IPS-18c (cell line): ENCODE results near the gene CAMTA1.

Experiments used
- H3K4me3 ChIP-seq: 2 replicates; pipeline ENCODE4 v1.7.0; 2013; ENCODE audit warnings: low read depth, mild to moderate bottlenecking, low read length, moderate library complexity; ENCODE audit not compliant: insufficient read depth
- H3K9me3 ChIP-seq: one replicate; pipeline ENCODE4 v1.6.1; 2013; ENCODE audit warnings: mild to moderate bottlenecking, low read length, moderate library complexity; ENCODE audit not compliant: control insufficient read depth, insufficient read depth

CAMTA1 gene

DNA sequence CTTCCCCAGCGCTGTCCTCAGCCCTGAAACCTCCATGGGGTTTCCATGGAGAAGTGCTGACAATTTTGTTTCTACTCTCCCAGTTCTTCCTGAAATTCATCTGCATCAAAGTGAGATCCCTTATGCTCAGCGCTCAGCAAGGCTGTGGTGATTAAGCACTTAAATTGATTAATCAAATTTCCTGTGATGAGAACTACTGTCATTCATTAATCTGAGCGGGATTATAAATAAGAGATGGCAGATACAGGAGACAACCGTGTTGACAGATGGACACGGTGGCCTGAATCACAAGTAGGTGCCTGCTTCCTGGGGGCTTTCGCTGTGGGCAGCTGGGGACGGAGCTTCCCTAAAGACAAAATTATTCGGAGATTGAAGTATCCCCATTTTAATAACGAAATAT, 656.8 kb downstream of the CAMTA1 start:
- Histone ChIP-seq H3K9me3 (peaks cover 5% of the 10 kb centered on the region), H3K4me3 (no peak overlapping the region)

- no peak overlapping the region for H3K4me3 ChIP-seq
Measured at GRCh38 chr1:7442918-7443317, 657.7 kb downstream of the CAMTA1 start.

GRCh38 chr1:7444363-7444762, 659.1 kb downstream of the CAMTA1 start:
- H3K4me3 ChIP-seq: no peak overlapping the region
- H3K9me3 ChIP-seq: peaks cover 5% of the 10 kb centered on the region

More at GRCh38 chr1:7442918-7443317, 657.7 kb downstream of the CAMTA1 start:
- H3K9me3 ChIP-seq: peaks cover 5% of the 10 kb centered on the region

GRCh38 chr1:7447093-7447492, 661.8 kb downstream of the CAMTA1 start:
- H3K9me3 ChIP-seq: peaks cover 3% of the 10 kb centered on the region
- H3K4me3 ChIP-seq: no peak overlapping the region

GRCh38 chr1:7447736-7448135, 662.5 kb downstream of the CAMTA1 start:
- H3K4me3 ChIP-seq: no peak overlapping the region
- H3K9me3 ChIP-seq: peaks cover 3% of the 10 kb centered on the region

DNA sequence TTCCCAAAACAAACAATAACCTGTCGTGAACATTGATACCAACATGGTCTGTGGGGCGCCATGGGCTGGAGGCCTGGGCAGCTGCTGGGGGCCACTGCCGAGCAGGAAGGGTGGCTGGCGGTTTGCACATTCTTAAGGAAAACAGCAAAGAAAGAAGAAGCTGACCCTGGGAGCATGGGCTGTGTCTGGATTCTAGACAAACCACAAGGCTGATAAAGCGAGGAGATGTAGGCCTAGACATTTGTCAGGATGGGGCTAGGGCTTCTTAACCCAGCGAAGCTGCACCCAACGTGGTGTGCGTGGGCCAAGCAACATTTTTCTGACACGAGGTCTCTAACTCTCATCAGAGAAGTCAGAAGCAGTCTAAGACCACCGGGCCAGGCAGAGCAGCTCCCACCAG, 663.7 kb downstream of the CAMTA1 start:
- Histone ChIP-seq H3K9me3 (no peaks in the 10 kb centered on the region), H3K4me3 (no peak overlapping the region)

DNA sequence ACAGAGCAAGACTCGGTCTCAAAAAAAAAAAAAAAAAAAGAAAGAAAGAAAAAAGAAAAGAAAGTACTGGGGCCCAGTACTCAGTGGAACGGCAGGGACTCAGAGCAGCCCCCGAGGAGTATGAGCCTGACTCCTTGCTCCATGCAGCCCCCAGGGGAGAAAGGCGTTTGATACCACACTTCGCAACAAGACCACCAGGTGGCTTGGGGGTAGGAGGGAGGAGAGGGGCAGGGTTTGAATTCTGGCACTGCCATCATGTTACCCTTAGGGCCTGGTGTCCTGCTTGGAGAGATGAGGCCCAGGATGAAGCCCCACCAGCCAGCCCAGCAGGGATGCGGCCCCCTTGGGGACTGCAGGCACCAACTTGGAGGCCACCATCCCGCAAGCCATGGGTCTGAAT, 664.5 kb downstream of the CAMTA1 start:
- no peak overlapping the region for H3K4me3 ChIP-seq
- no peaks in the 10 kb centered on the region for H3K9me3 ChIP-seq

DNA sequence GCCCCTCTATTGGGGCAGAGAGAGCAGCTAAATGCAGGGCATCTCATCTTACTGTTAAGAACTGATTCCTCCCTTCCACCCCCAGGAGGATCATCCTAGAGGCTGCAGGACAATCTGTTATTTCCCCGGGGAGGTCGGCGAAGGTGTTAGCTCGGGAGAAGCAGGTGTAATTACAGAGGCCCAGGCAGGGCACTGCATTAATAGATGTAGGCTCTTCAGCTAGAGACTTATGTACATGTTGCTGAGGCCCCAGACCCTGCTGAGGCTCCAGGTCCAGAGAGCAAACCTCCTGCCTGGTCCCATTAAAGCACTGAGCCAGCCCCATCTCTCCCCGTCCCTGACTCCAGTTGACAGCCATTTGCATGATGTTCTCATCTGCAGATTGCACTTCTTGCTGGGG, 665.6 kb downstream of the CAMTA1 start:
- Histone ChIP-seq H3K4me3 (no peak overlapping the region), H3K9me3 (no peaks in the 10 kb centered on the region)

- no peaks in the 10 kb centered on the region for H3K9me3 ChIP-seq
- no peak overlapping the region for H3K4me3 ChIP-seq
Measured at GRCh38 chr1:7453038-7453437, 667.8 kb downstream of the CAMTA1 start.

GRCh38 chr1:7454052-7454815, 669.0 kb downstream of the CAMTA1 start:
- H3K9me3 ChIP-seq: no peaks in the 10 kb centered on the region

DNA sequence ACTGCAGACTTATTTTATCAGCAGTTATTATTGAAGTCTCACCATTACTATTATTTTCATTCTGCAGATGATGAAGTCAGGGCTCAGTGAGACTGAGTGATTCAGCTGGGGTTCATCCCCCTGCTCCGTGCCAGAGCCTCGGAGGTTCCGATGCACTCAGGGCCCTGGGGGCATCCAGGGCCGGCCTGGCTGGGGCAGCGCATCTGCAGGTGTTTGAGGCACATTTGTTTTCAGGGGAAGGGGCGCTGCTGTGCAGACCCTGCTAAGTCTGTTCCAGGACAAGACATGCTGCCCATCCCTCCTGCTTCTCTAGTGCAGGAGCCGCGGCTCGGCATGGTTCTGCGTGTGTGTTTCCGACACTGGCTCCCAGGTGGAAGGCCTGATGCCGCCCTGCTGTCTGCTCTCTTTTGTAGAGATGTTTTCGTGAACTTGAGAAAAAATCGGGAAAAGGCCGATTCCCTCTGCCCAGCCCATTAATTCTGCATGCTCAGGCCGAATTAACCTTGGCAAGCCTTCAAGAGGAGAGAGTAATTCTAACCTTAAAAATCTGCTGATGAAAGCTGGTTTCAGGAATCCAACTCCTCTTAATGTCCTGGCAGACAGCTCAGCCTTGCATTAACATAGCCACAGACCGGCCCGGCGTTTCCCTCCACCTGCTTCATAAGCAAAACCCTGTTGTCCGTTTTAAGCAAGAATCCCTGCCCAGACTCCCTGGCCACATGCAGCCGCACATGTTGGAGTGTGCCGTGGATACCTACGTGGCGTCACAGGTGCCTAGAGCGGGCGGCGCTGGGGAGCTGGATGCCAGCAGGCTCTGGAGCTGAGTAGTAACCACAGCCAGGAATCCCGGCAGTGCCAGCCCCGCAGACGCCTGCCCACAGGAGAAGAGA, 669.9 kb downstream of the CAMTA1 start:
- Histone ChIP-seq H3K4me3 (no peak overlapping the region), H3K9me3 (peaks cover 4% of the 10 kb centered on the region)

More at GRCh38 chr1:7454052-7454815, 669.0 kb downstream of the CAMTA1 start:
- no peak overlapping the region for H3K4me3 ChIP-seq

GRCh38 chr1:7455796-7456721, 670.8 kb downstream of the CAMTA1 start:
- H3K9me3 ChIP-seq: peaks cover 4% of the 10 kb centered on the region
- H3K4me3 ChIP-seq: no peak overlapping the region

DNA sequence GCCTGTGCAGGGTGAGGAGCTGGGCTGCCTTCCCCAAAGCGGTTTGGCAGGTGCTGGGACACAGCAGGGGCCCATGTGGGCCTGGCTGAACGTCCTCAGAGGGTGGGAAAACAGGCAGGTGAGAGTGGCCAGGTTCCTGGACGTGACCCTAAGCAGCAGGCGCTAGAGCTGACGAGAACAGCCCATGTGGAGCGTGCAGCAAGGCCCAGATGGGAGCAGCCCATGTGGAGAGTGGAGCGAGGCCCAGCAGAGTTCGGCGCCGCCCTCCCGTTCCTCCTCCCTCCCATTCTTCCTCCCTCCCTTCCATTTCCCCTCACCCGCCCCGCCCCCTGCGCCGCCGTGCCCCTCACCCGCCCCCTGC, 671.4 kb downstream of the CAMTA1 start:
- H3K9me3 ChIP-seq: peaks cover 4% of the 10 kb centered on the region
- no peak overlapping the region for H3K4me3 ChIP-seq

- no peak overlapping the region for H3K4me3 ChIP-seq
- H3K9me3 ChIP-seq: peaks cover 4% of the 10 kb centered on the region
Measured at GRCh38 chr1:7457811-7458210, 672.6 kb downstream of the CAMTA1 start.

DNA sequence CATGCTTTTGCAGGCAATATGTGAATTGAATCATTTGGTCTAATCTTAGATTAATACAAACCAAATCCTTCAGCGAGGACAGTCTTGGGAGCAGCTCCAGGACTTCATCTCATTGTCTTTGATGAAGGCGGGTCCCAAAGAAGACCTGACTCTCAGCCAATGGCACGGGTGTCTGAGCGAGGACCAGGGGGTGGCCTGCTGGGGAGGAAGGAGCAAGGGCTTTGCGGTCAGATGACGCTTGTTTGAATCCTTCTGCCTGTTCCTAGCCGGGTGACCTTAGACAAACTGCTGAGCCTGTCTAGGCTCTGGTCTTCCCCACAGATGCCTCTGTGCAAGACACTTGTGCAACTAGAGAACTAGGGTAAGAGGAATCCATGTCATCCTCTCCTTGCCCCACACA, 673.7 kb downstream of the CAMTA1 start:
- Histone ChIP-seq H3K9me3 (peaks cover 4% of the 10 kb centered on the region), H3K4me3 (no peak overlapping the region)

- Histone ChIP-seq H3K4me3 (no peak overlapping the region), H3K9me3 (peaks cover 4% of the 10 kb centered on the region)
Measured at GRCh38 chr1:7459914-7460313, 674.7 kb downstream of the CAMTA1 start.

DNA sequence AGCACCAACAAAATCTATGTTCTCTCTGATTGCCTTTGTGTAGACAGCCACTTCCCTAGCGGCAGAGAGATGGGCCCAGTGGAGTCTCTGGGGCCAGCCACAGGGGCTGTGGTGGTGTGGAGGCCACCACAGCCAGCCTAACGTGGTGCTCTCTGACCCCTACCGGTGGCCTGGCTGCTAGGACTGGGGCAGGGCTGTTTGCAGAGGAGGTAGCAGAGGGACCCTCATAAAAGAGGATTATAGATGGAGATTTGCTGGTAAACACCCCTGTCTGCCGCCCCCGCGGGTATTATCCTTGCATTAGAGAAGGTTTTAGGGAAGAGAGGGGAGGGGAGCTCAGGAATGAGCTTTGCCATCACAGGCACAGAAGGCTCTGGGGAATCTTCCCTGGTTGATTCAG, 675.6 kb downstream of the CAMTA1 start:
- Histone ChIP-seq H3K4me3 (no peak overlapping the region), H3K9me3 (peaks cover 4% of the 10 kb centered on the region)
